Liver (tissue), 9 donors: ENCODE data around the gene DIS3L. TPM values are rescaled to one million over a fixed set of nuclear protein-coding genes. Genes with fewer than 3 reads are reported as not detected.
"Not testable (repeated sequence)": the region's sequence is repeated elsewhere in the genome, so short reads cannot be mapped to it uniquely, and the experiment has no call there.

Source experiments
- DNase-seq: peaks from one replicate; pipeline ENCODE4 v3.0.0-alpha.2; 2017; ENCODE audit warnings: low spot score
- H3K27ac ChIP-seq, 2 donors: one replicate each; pipeline ENCODE4 v1.7.0; 2013; ENCODE audit warnings: inconsistent platforms in 2 of 2, low read length in 2 of 2, control low read depth in 1 of 2, low read depth in 1 of 2, mild to moderate bottlenecking in 1 of 2
- H3K27me3 ChIP-seq, 4 donors: one replicate each; pipeline versions ENCODE4 v1.6.1 to v1.7.0; 2013; ENCODE audit warnings: low read length in 3 of 4, inconsistent platforms in 1 of 4, mild to moderate bottlenecking in 1 of 4, moderate library complexity in 1 of 4; ENCODE audit not compliant: control insufficient read depth in 4 of 4, insufficient read depth in 4 of 4
- H3K36me3 ChIP-seq, 4 donors: one replicate each; pipeline versions ENCODE4 v1.6.1 to v1.7.0; 2013; ENCODE audit warnings: low read length in 3 of 4, mild to moderate bottlenecking in 3 of 4, low read depth in 1 of 4, moderate library complexity in 1 of 4; ENCODE audit not compliant: control insufficient read depth in 4 of 4, insufficient read depth in 3 of 4
- H3K4me1 ChIP-seq, 4 donors: one replicate each; pipeline versions ENCODE4 v1.6.1 to v1.7.0; 2013; ENCODE audit warnings: low read length in 3 of 4, mild to moderate bottlenecking in 3 of 4, moderate library complexity in 1 of 4; ENCODE audit not compliant: control insufficient read depth in 4 of 4, insufficient read depth in 4 of 4
- H3K4me3 ChIP-seq, 3 donors: one replicate each; pipeline versions ENCODE4 v1.6.1 to v1.7.0; 2013; ENCODE audit warnings: low read length in 3 of 3, control low read depth in 1 of 3, low read depth in 1 of 3, mild to moderate bottlenecking in 1 of 3
- H3K9ac ChIP-seq, 2 donors: one replicate each; pipeline ENCODE4 v1.7.0; 2013; ENCODE audit warnings: low read length in 2 of 2, mild to moderate bottlenecking in 2 of 2, moderate library complexity in 2 of 2, control low read depth in 1 of 2, low read depth in 1 of 2
- H3K9me3 ChIP-seq, 4 donors: one replicate each; pipeline versions ENCODE4 v1.6.1 to v1.7.0; 2013; ENCODE audit warnings: low read length in 3 of 4; ENCODE audit not compliant: control insufficient read depth in 4 of 4
- FOXA1 ChIP-seq: IDR thresholded peaks from 2 replicates; pipeline ENCODE4 v1.6.1; 2016; ENCODE audit warnings: antibody characterized with exemption
- FOXA2 ChIP-seq: IDR thresholded peaks from 2 replicates; pipeline ENCODE4 v1.6.1; 2016; ENCODE audit warnings: antibody characterized with exemption
- GABPA ChIP-seq, 2 donors: IDR thresholded peaks in 1 of 2; conservative IDR thresholded peaks in 1 of 2; 2 replicates each; pipeline ENCODE4 v1.6.1; 2016; ENCODE audit warnings: antibody characterized with exemption in 2 of 2, mild to moderate bottlenecking in 1 of 2, moderate library complexity in 1 of 2
- HNF4A ChIP-seq, 2 donors: conservative IDR thresholded peaks; 2 replicates each; pipeline ENCODE4 v1.6.1; 2016; ENCODE audit warnings: antibody characterized with exemption in 2 of 2, mild to moderate bottlenecking in 2 of 2
- HNF4G ChIP-seq: IDR thresholded peaks from 2 replicates; pipeline ENCODE4 v1.6.1; 2016; ENCODE audit warnings: antibody characterized with exemption
- JUND ChIP-seq, 2 donors: IDR thresholded peaks; 2 replicates each; pipeline ENCODE4 v1.6.1; 2016; ENCODE audit warnings: antibody characterized with exemption in 2 of 2
- NR2F2 ChIP-seq: IDR thresholded peaks from 2 replicates; pipeline ENCODE4 v1.6.1; 2016; ENCODE audit warnings: antibody characterized with exemption
- RAD21 ChIP-seq, 2 donors: IDR thresholded peaks; 2 replicates each; pipeline ENCODE4 v1.6.1; 2016; ENCODE audit warnings: antibody characterized with exemption in 2 of 2, mild to moderate bottlenecking in 2 of 2
- RXRA ChIP-seq, 2 donors: IDR thresholded peaks; 2 replicates each; pipeline ENCODE4 v1.6.1; 2017 to 2018; ENCODE audit warnings: antibody characterized with exemption in 2 of 2, mild to moderate bottlenecking in 1 of 2
- SP1 ChIP-seq: IDR thresholded peaks from 2 replicates; pipeline ENCODE4 v1.6.1; 2018; ENCODE audit warnings: antibody characterized with exemption, mild to moderate bottlenecking
- TAF1 ChIP-seq: conservative IDR thresholded peaks from 2 replicates; pipeline ENCODE4 v1.6.1; 2016; ENCODE audit warnings: antibody characterized with exemption, mild to moderate bottlenecking
- WGBS: extraction: QIAGEN DNeasy Blood & Tissue Kit; methylation state at CpG from one replicate; pipeline ENCODE4 v1.1.7; 2013; 5-methylcytosine and 5-hydroxymethylcytosine counted together
- polyA plus RNA-seq, 2 donors: library from polyadenylated mRNA; stranded (reverse) in 1 of 2; unstranded in 1 of 2; fragments of 200-250 nt in 1 of 2; fragments of >200 nt in 1 of 2; fragmentation: Nextera tagmentation in 1 of 2; extraction: Ambion mirVana in 1 of 2; gene quantifications; one replicate each; pipeline versions ENCODE4 v1.2.1 to v1.2.3, GENCODE V29; 2013 to 2015
- total RNA-seq, 2 donors: library from RNA; depleted of rRNA; stranded (reverse); fragments of >200 nt; gene quantifications; one replicate each; pipeline ENCODE4 v1.2.3, GENCODE V29; 2014
- TF ChIP-seq, protein P1 (sequence below): IDR thresholded peaks from 2 replicates; pipeline ENCODE4 v1.6.1; 2016; ENCODE audit warnings: antibody characterized with exemption, mild to moderate bottlenecking
- TF ChIP-seq, protein P2 (sequence below): IDR thresholded peaks from 2 replicates; pipeline ENCODE4 v1.6.1; 2016; ENCODE audit warnings: antibody characterized with exemption
- TF ChIP-seq, protein P3 (sequence below): fragments of 150-350 bp; IDR thresholded peaks from 2 replicates; pipeline ENCODE4 v1.5.1; 2017; ENCODE audit warnings: improper control_type of control experiment, low read depth, low read length; ENCODE audit not compliant: missing input control
- TF ChIP-seq, protein P4 (sequence below): IDR thresholded peaks from 2 replicates; pipeline ENCODE4 v1.6.1; 2016; ENCODE audit warnings: antibody characterized with exemption
- donor health status: healthy.
- donor health status: healthy.
- donor health status: healthy.
- donor health status: healthy.
- donor health status: healthy.

DIS3L gene
- total and polyA plus RNA-seq, 4 donors = 9.9 to 40.2 (median 15.7) TPM

DNA sequence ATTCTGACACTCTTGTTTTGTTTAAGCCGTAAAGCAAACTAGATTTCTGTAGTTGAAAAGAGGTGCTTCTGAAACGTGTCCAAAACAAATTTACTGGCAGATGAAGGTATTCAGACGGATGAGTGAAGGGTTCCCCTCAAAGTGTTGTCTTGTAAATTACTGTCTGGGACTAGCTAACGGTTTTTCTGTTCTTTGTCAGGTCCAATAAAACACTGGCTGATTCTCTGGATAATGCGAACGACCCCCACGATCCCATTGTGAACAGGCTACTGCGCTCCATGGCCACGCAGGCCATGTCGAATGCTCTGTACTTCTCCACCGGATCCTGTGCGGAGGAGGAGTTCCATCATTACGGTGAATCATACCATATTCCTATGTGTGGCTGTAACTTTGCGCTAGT, 35.4 kb downstream of the DIS3L start:
- Histone ChIP-seq H3K36me3 (peaks cover 12 to 51% (median 29%) of the 10 kb centered on the region in 4 donors), H3K4me3 (no peak overlapping the region)
- WGBS = 96% methylated on average over 14 of the region's 14 CpGs

DNA sequence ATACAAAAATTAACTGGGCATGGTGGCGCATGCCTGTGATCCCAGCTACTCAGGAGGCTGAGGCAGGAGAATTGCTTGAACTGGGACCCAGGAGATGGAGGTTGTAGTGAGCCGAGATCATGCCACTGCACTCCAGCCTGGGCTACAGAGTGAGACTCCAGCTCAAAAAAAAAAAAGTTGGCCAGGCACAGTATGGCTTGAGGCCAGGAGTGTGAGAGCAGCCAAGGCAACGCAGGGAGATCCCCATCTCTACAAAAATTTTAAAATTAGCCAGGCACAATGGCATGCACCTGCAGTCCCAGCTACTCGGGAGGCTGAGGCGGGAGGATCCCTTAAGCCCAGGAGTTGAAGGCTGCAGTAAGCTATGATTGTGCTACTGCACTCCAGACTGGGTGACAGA, 55.2 kb downstream of the DIS3L start:
- H3K9ac ChIP-seq, H3K27me3 ChIP-seq, DNase-seq, H3K9me3 ChIP-seq, H3K4me3 ChIP-seq, H3K4me1 ChIP-seq, H3K36me3 ChIP-seq, H3K27ac ChIP-seq: not testable (repeated sequence)
- WGBS = 37% methylated on average over 5 of the region's 5 CpGs

More for the DNA sequence above, 35.4 kb downstream of the DIS3L start:
- Histone ChIP-seq H3K9ac (no peak overlapping the region), H3K27ac (no peak overlapping the region), H3K4me1 (no peaks in the 10 kb centered on the region), H3K27me3 (no peaks in the 10 kb centered on the region), H3K9me3 (no peaks in the 10 kb centered on the region)
- TF ChIP-seq GABPA (IDR thresholded peaks at IDR 0.05 in 1 of 2, conservative IDR thresholded peaks at IDR 0.05 in 1 of 2) = no peak
- TF ChIP-seq FOXA2 = no peak
- no peak for TF ChIP-seq HNF4G
- TF ChIP-seq, protein P1, sequence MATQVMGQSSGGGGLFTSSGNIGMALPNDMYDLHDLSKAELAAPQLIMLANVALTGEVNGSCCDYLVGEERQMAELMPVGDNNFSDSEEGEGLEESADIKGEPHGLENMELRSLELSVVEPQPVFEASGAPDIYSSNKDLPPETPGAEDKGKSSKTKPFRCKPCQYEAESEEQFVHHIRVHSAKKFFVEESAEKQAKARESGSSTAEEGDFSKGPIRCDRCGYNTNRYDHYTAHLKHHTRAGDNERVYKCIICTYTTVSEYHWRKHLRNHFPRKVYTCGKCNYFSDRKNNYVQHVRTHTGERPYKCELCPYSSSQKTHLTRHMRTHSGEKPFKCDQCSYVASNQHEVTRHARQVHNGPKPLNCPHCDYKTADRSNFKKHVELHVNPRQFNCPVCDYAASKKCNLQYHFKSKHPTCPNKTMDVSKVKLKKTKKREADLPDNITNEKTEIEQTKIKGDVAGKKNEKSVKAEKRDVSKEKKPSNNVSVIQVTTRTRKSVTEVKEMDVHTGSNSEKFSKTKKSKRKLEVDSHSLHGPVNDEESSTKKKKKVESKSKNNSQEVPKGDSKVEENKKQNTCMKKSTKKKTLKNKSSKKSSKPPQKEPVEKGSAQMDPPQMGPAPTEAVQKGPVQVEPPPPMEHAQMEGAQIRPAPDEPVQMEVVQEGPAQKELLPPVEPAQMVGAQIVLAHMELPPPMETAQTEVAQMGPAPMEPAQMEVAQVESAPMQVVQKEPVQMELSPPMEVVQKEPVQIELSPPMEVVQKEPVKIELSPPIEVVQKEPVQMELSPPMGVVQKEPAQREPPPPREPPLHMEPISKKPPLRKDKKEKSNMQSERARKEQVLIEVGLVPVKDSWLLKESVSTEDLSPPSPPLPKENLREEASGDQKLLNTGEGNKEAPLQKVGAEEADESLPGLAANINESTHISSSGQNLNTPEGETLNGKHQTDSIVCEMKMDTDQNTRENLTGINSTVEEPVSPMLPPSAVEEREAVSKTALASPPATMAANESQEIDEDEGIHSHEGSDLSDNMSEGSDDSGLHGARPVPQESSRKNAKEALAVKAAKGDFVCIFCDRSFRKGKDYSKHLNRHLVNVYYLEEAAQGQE = no peak
- TF ChIP-seq, protein P2, sequence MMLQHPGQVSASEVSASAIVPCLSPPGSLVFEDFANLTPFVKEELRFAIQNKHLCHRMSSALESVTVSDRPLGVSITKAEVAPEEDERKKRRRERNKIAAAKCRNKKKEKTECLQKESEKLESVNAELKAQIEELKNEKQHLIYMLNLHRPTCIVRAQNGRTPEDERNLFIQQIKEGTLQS = no peak
- TF ChIP-seq RXRA (IDR thresholded peaks at IDR 0.05) = no peak
- no peak for TF ChIP-seq TAF1
- TF ChIP-seq, protein P3, sequence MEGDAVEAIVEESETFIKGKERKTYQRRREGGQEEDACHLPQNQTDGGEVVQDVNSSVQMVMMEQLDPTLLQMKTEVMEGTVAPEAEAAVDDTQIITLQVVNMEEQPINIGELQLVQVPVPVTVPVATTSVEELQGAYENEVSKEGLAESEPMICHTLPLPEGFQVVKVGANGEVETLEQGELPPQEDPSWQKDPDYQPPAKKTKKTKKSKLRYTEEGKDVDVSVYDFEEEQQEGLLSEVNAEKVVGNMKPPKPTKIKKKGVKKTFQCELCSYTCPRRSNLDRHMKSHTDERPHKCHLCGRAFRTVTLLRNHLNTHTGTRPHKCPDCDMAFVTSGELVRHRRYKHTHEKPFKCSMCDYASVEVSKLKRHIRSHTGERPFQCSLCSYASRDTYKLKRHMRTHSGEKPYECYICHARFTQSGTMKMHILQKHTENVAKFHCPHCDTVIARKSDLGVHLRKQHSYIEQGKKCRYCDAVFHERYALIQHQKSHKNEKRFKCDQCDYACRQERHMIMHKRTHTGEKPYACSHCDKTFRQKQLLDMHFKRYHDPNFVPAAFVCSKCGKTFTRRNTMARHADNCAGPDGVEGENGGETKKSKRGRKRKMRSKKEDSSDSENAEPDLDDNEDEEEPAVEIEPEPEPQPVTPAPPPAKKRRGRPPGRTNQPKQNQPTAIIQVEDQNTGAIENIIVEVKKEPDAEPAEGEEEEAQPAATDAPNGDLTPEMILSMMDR = no peak
- TF ChIP-seq, protein P4, sequence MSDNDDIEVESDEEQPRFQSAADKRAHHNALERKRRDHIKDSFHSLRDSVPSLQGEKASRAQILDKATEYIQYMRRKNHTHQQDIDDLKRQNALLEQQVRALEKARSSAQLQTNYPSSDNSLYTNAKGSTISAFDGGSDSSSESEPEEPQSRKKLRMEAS = no peak
- TF ChIP-seq RAD21 (IDR thresholded peaks at IDR 0.05) = no peak
- no peak for TF ChIP-seq JUND (IDR thresholded peaks at IDR 0.05)
- TF ChIP-seq SP1 = no peak
- no peak for TF ChIP-seq FOXA1
- no peak for TF ChIP-seq HNF4A (conservative IDR thresholded peaks at IDR 0.05)
- no peak for TF ChIP-seq NR2F2
- DNase-seq = no peak
